ENCODE results near the gene ZSCAN18. TPM values are rescaled to one million over a fixed set of nuclear protein-coding genes. Genes with fewer than 3 reads are reported as not detected.
A peak's percentile ranks its signal among the peaks of the same experiment; 100 is the strongest.

Gene ZSCAN18
- total and polyA plus RNA-seq, 8 donors: 17.3 to 93.0 (median 21.5) TPM

DNA sequence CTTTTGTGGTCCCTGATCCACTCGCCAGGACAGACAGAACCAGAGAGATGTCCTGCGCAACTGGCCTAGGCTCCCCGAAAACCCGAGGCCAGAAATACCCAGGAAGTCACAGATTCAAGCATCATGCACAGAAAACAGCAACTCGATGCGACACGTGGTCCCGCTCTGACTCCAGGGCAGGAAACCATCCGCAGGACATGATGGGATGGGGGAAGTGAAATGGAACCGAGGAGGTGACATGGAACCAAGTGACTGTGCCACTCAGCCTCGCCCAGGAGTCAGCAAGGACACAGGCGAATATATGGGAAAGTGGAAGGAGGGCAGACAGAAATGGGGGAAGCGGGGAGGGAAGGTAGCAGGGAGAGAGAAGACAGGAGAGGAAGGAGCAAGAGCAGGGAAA, 1.1 kb downstream of the ZSCAN18 start:
- Histone ChIP-seq H3K4me1 (no peaks in the 10 kb centered on the region), H3K27me3 (no peaks in the 10 kb centered on the region), H3K9me3 (no peaks in the 10 kb centered on the region), H3K27ac (no peak overlapping the region), H3K4me3 (peak overlapping the region in 2 of 4 donors; percentile 92 to 94), H3K36me3 (no peaks in the 10 kb centered on the region)
- FAIRE-seq (no peak), ATAC-seq (no peak), DNase-seq (no peak)
- TF ChIP-seq, protein P1, sequence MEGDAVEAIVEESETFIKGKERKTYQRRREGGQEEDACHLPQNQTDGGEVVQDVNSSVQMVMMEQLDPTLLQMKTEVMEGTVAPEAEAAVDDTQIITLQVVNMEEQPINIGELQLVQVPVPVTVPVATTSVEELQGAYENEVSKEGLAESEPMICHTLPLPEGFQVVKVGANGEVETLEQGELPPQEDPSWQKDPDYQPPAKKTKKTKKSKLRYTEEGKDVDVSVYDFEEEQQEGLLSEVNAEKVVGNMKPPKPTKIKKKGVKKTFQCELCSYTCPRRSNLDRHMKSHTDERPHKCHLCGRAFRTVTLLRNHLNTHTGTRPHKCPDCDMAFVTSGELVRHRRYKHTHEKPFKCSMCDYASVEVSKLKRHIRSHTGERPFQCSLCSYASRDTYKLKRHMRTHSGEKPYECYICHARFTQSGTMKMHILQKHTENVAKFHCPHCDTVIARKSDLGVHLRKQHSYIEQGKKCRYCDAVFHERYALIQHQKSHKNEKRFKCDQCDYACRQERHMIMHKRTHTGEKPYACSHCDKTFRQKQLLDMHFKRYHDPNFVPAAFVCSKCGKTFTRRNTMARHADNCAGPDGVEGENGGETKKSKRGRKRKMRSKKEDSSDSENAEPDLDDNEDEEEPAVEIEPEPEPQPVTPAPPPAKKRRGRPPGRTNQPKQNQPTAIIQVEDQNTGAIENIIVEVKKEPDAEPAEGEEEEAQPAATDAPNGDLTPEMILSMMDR (IDR thresholded peaks at IDR 0.05): no peak
- 87 to 89% methylated on average over 13 of the region's 13 CpGs for WGBS, 2 donors
- intact Hi-C loops (cut with DNase I): no loop called here

DNA sequence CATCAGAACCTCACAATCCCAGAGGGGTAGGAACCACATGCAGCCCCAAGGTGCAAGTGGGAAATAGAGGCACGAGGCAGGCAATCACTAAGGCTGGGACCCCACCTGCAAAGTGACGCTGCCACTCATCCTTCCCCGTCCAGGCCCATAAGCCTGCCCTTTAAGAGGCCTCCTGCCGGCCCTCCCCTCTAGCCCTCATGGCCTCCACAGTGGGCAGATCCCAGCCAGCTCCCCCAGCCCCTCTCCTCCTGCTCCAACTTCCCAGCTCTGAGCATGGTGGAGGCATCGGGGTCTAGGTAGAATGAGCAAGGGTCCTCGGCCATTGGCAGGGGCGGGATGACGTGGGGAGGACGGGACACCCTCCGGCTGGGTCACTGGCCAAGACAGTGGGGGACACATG, 2.7 kb downstream of the ZSCAN18 start:
- no peak overlapping the region for H3K27ac ChIP-seq
- intact Hi-C loops (cut with DNase I): no loop called here
- no peaks in the 10 kb centered on the region for H3K4me1 ChIP-seq
- TF ChIP-seq, protein P1 (IDR thresholded peaks at IDR 0.05): no peak
- DNase-seq (no peak), FAIRE-seq (no peak), ATAC-seq (no peak)
- no peaks in the 10 kb centered on the region for H3K27me3 ChIP-seq
- WGBS, 2 donors: 95 to 96% methylated on average over 10 of the region's 10 CpGs
- H3K4me3 ChIP-seq: no peak overlapping the region
- H3K9me3 ChIP-seq: no peaks in the 10 kb centered on the region
- H3K36me3 ChIP-seq: no peaks in the 10 kb centered on the region

DNA sequence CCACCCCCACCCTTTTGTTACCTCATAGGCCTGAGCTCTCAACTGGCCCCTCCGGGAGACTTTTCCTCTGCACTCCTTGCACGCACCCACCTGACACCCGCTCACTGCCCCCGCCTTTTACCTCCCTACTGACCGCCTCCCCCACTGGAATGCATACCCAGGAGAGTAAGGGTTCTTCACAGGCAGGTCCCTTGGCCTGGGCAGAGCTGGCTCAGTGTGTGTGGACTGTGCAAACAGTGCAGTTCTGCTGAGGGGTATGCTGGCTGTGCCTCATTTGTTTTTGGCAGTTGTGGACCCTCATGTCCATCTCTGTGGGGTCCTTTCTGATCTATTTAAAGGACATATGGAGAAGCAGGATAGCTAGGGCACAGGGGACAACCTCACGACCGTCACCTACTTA, 5.0 kb downstream of the ZSCAN18 start:
- Histone ChIP-seq H3K27me3 (no peaks in the 10 kb centered on the region), H3K27ac (no peak overlapping the region), H3K36me3 (no peaks in the 10 kb centered on the region), H3K4me1 (no peaks in the 10 kb centered on the region), H3K4me3 (no peak overlapping the region), H3K9me3 (no peaks in the 10 kb centered on the region)
- ATAC-seq (no peak), DNase-seq (no peak), FAIRE-seq (no peak)
- intact Hi-C loops (cut with DNase I): no loop called here
- TF ChIP-seq, protein P1 (IDR thresholded peaks at IDR 0.05): no peak
- 97% methylated on average over 7 of the region's 7 CpGs for whole genome bisulfite sequencing, 2 donors

DNA sequence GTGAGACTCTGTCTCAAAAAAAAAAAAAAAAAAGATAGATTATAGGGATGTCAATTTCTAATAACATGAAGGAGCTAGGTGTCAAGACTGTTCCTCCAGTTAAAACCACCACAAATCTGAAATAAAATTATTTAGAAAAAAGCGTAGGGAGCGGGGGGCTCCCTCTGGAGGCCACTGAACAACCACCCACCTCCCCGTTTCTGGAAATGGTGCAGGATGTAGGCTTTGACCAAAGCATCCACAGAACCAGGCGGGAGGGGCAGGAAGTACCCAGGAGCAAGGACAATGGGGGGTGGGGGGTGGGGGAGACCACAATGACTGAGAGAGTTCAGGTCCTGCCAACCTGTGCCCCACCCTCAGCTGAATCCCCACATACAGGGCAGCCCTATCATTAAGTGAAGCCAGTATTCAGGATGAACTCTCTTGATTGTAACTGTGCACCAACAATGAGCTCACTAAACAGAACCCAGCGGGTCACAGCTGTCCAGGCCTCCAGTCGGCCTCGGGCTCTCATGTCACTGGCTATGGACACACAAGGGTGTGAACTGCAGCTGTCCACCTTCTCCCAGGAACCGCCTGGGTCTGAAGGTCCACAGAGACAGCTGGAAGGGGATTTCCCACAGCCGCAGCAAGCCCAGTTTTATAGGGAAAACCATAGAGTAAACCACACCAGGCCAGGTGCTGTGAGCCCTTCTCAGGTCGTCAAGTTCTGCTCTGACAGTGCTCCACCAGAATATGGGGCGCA, 6.6 kb downstream of the ZSCAN18 start:
- Histone ChIP-seq H3K27me3 (no peaks in the 10 kb centered on the region), H3K4me3 (no peak overlapping the region), H3K27ac (no peak overlapping the region), H3K9me3 (no peaks in the 10 kb centered on the region), H3K36me3 (peaks cover 0 to 2% (median 0%) of the 10 kb centered on the region in 3 donors), H3K4me1 (no peaks in the 10 kb centered on the region)
- DNase-seq (no peak), ATAC-seq (no peak), FAIRE-seq (no peak)
- TF ChIP-seq, protein P1 (IDR thresholded peaks at IDR 0.05): no peak
- intact Hi-C loops (cut with DNase I): no loop called here
- 75 to 83% methylated on average over 11 of the region's 11 CpGs for WGBS, 2 donors

DNA sequence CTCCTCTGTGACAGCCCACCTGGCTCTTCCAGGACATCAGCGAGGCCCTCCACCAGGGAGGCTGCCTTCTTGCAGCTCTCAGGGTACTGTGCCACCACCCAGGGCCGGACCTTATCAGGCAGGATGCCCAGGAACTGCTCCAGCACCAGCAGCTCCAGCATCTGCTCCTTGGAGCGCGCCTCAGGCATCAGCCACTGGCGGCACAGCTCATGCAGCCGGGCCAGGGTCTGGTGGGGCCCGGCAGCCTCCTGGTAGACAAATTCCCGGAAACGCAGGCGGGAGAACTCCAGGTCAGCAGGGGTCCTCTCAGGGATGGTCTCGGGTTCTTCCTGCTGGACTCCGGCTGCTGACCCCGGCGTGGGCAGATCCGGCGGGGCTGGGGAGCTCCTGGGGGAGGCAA, 8.2 kb downstream of the ZSCAN18 start:
- ATAC-seq (no peak), FAIRE-seq (no peak), DNase-seq (no peak)
- Histone ChIP-seq H3K27me3 (no peaks in the 10 kb centered on the region), H3K4me3 (no peak overlapping the region), H3K4me1 (no peaks in the 10 kb centered on the region), H3K27ac (no peak overlapping the region), H3K9me3 (no peaks in the 10 kb centered on the region), H3K36me3 (peaks cover 3 to 18% (median 4%) of the 10 kb centered on the region in 3 donors)
- WGBS, 2 donors: 96 to 97% methylated on average over 16 of the region's 16 CpGs
- TF ChIP-seq, protein P1 (IDR thresholded peaks at IDR 0.05): no peak
- intact Hi-C loops (cut with DNase I): no loop called here

Data from pancreas (tissue), 10 donors.